HEK293T (cell line): ENCODE results near the gene RALB.
"Not testable (repeated sequence)": the region's sequence is repeated elsewhere in the genome, so short reads cannot be mapped to it uniquely, and the experiment has no call there.

Experiments
- CTCF ChIA-PET: fragments of 350-600 bp; formaldehyde crosslinking; extraction: SDS; loops from one replicate; lab custom pipeline; 2021; ENCODE audit warnings: antibody characterized with exemption, inconsistent platforms; lab: Yijun Ruan, JAX
- POLR2A ChIA-PET: fragments of 350-600 bp; formaldehyde crosslinking; extraction: SDS; loops from one replicate; lab custom pipeline; 2020; ENCODE audit warnings: antibody characterized with exemption, inconsistent platforms; lab: Yijun Ruan, JAX
- DNase-seq: peaks from one replicate; pipeline ENCODE4 v3.0.0; 2012; ENCODE audit warnings: mixed read lengths; ENCODE audit errors: extremely low spot score
- ARNT ChIP-seq: fragments of 450-650 bp; IDR thresholded peaks from 2 replicates; pipeline ENCODE4 v1.6.1; 2017; ENCODE audit warnings: mild to moderate bottlenecking
- BHLHE40 ChIP-seq: fragments of 450-650 bp; IDR thresholded peaks from 2 replicates; pipeline ENCODE4 v1.6.1; 2016; ENCODE audit warnings: mild to moderate bottlenecking, moderate library complexity, borderline replicate concordance
- CTBP1 ChIP-seq: fragments of 450-650 bp; IDR thresholded peaks from 2 replicates; pipeline ENCODE4 v1.6.1; 2016; ENCODE audit warnings: borderline replicate concordance
- ELF4 ChIP-seq: fragments of 450-650 bp; IDR thresholded peaks from 2 replicates; pipeline ENCODE4 v1.6.1; 2017; ENCODE audit warnings: antibody characterized with exemption
- FOXA1 ChIP-seq: fragments of 450-650 bp; IDR thresholded peaks from 2 replicates; pipeline ENCODE4 v1.6.1; 2016; ENCODE audit warnings: mild to moderate bottlenecking
- FOXK2 ChIP-seq: fragments of 450-650 bp; IDR thresholded peaks from 2 replicates; pipeline ENCODE4 v1.6.1; 2016; ENCODE audit warnings: mild to moderate bottlenecking
- FOXM1 ChIP-seq: fragments of 450-650 bp; IDR thresholded peaks from 2 replicates; pipeline ENCODE4 v1.6.1; 2017; ENCODE audit warnings: mild to moderate bottlenecking, borderline replicate concordance
- HDGF ChIP-seq: fragments of 450-650 bp; IDR thresholded peaks from 2 replicates; pipeline ENCODE4 v1.6.1; 2017; ENCODE audit warnings: antibody characterized with exemption, borderline replicate concordance
- L3MBTL2 ChIP-seq: fragments of 450-650 bp; conservative IDR thresholded peaks from 2 replicates; pipeline ENCODE4 v1.6.1; 2016; ENCODE audit warnings: mild to moderate bottlenecking
- LEF1 ChIP-seq: fragments of 450-650 bp; IDR thresholded peaks from 2 replicates; pipeline ENCODE4 v1.6.1; 2017; ENCODE audit warnings: mild to moderate bottlenecking, borderline replicate concordance
- NFRKB ChIP-seq: fragments of 450-650 bp; IDR thresholded peaks from 2 replicates; pipeline ENCODE4 v1.6.1; 2016; ENCODE audit warnings: mild to moderate bottlenecking, moderate library complexity
- PKNOX1 ChIP-seq: fragments of 450-650 bp; IDR thresholded peaks from 2 replicates; pipeline ENCODE4 v1.6.1; 2016
- SP1 ChIP-seq: fragments of 450-650 bp; IDR thresholded peaks from 2 replicates; pipeline ENCODE4 v1.6.1; 2017
- SUZ12 ChIP-seq: fragments of 450-650 bp; IDR thresholded peaks from 2 replicates; pipeline ENCODE4 v1.6.1; 2016; ENCODE audit warnings: mild to moderate bottlenecking
- TARDBP ChIP-seq: fragments of 450-650 bp; IDR thresholded peaks from 2 replicates; pipeline ENCODE4 v1.6.1; 2016
- ZNF384 ChIP-seq: fragments of 450-650 bp; IDR thresholded peaks from 2 replicates; pipeline ENCODE4 v1.6.1; 2016

Gene RALB

GRCh38 chr2:120255071-120255470 lies 2.4 kb downstream of the RALB start:
- ChIA-PET CTCF (no interaction called here), POLR2A (no interaction called here)
- TF ChIP-seq SUZ12 (no peak), ARNT (no peak)
- no peak for DNase-seq

- ChIA-PET CTCF (no interaction called here), POLR2A (no interaction called here)
- TF ChIP-seq FOXK2, result no peak
- no peak for TF ChIP-seq SUZ12
- TF ChIP-seq FOXA1, result no peak
- TF ChIP-seq L3MBTL2, result no peak
- TF ChIP-seq CTBP1, result no peak
- TF ChIP-seq BHLHE40, result no peak
- no peak for TF ChIP-seq LEF1
- no peak for TF ChIP-seq HDGF
- TF ChIP-seq FOXM1, result no peak
- TF ChIP-seq ELF4, result no peak
- no peak for TF ChIP-seq NFRKB
- no peak for DNase-seq
These were observed 3.5 kb downstream of the RALB start for GRCh38 chr2:120255986-120256650.

GRCh38 chr2:120256651-120257000 lies 4.0 kb downstream of the RALB start:
- DNase-seq, result no peak
- ChIA-PET CTCF (no interaction called here), POLR2A (no interaction called here)
- TF ChIP-seq SP1, result no peak
- TF ChIP-seq TARDBP, result no peak
- TF ChIP-seq SUZ12, result no peak

GRCh38 chr2:120257522-120257921 lies 4.9 kb downstream of the RALB start:
- POLR2A ChIA-PET, result no interaction called here

GRCh38 chr2:120258196-120258595 lies 5.5 kb downstream of the RALB start:
- no peak for DNase-seq
- TF ChIP-seq NFRKB (no peak), HDGF (no peak), SP1 (no peak), PKNOX1 (no peak), TARDBP (no peak)
- CTCF ChIA-PET, result no interaction called here
- POLR2A ChIA-PET, result no interaction called here

More at GRCh38 chr2:120257522-120257921, 4.9 kb downstream of the RALB start:
- TF ChIP-seq ELF4 (no peak), CTBP1 (no peak), FOXA1 (no peak), NFRKB (no peak), PKNOX1 (no peak), FOXK2 (no peak), SP1 (no peak), FOXM1 (no peak), HDGF (no peak), L3MBTL2 (no peak), SUZ12 (no peak), ARNT (no peak)
- CTCF ChIA-PET, result interaction anchor here (0.7 kb wide), 1 partner anchor 479 kb away, joined by 3 read pairs; no protein-coding TSS in a partner anchor
- DNase-seq, result no peak

- POLR2A ChIA-PET, result not testable (repeated sequence)
These were observed 7.3 kb downstream of the RALB start for GRCh38 chr2:120259939-120260338.

GRCh38 chr2:120260736-120261135 lies 8.1 kb downstream of the RALB start:
- CTCF ChIA-PET, result no interaction called here
- no peak for DNase-seq
- POLR2A ChIA-PET, result no interaction called here
- no peak for TF ChIP-seq TARDBP
- TF ChIP-seq HDGF, result no peak
- no peak for TF ChIP-seq ARNT
- TF ChIP-seq FOXM1, result no peak
- TF ChIP-seq ZNF384, result no peak
- TF ChIP-seq NFRKB, result no peak
- TF ChIP-seq CTBP1, result no peak
- no peak for TF ChIP-seq LEF1
- no peak for TF ChIP-seq L3MBTL2
- TF ChIP-seq FOXA1, result no peak
- TF ChIP-seq SP1, result no peak
- TF ChIP-seq PKNOX1, result no peak
- no peak for TF ChIP-seq ELF4
- no peak for TF ChIP-seq SUZ12
- TF ChIP-seq BHLHE40, result no peak
- no peak for TF ChIP-seq FOXK2

More at GRCh38 chr2:120259939-120260338, 7.3 kb downstream of the RALB start:
- CTCF ChIA-PET, DNase-seq: not testable (repeated sequence)
